Activated CD4-positive, alpha-beta T cell treated with anti-CD3 and anti-CD28 coated beads, Interleukin-2, amount 50 U/mL, for 48 hours (primary cell): ENCODE measurements around the gene KDM3A.

Experiments
- DNase-seq, 2 experiments: peaks; one replicate each; pipeline ENCODE4 v3.0.0-alpha.2; 2020

Gene KDM3A, protein sequence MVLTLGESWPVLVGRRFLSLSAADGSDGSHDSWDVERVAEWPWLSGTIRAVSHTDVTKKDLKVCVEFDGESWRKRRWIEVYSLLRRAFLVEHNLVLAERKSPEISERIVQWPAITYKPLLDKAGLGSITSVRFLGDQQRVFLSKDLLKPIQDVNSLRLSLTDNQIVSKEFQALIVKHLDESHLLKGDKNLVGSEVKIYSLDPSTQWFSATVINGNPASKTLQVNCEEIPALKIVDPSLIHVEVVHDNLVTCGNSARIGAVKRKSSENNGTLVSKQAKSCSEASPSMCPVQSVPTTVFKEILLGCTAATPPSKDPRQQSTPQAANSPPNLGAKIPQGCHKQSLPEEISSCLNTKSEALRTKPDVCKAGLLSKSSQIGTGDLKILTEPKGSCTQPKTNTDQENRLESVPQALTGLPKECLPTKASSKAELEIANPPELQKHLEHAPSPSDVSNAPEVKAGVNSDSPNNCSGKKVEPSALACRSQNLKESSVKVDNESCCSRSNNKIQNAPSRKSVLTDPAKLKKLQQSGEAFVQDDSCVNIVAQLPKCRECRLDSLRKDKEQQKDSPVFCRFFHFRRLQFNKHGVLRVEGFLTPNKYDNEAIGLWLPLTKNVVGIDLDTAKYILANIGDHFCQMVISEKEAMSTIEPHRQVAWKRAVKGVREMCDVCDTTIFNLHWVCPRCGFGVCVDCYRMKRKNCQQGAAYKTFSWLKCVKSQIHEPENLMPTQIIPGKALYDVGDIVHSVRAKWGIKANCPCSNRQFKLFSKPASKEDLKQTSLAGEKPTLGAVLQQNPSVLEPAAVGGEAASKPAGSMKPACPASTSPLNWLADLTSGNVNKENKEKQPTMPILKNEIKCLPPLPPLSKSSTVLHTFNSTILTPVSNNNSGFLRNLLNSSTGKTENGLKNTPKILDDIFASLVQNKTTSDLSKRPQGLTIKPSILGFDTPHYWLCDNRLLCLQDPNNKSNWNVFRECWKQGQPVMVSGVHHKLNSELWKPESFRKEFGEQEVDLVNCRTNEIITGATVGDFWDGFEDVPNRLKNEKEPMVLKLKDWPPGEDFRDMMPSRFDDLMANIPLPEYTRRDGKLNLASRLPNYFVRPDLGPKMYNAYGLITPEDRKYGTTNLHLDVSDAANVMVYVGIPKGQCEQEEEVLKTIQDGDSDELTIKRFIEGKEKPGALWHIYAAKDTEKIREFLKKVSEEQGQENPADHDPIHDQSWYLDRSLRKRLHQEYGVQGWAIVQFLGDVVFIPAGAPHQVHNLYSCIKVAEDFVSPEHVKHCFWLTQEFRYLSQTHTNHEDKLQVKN (N-terminal part only)

DNA sequence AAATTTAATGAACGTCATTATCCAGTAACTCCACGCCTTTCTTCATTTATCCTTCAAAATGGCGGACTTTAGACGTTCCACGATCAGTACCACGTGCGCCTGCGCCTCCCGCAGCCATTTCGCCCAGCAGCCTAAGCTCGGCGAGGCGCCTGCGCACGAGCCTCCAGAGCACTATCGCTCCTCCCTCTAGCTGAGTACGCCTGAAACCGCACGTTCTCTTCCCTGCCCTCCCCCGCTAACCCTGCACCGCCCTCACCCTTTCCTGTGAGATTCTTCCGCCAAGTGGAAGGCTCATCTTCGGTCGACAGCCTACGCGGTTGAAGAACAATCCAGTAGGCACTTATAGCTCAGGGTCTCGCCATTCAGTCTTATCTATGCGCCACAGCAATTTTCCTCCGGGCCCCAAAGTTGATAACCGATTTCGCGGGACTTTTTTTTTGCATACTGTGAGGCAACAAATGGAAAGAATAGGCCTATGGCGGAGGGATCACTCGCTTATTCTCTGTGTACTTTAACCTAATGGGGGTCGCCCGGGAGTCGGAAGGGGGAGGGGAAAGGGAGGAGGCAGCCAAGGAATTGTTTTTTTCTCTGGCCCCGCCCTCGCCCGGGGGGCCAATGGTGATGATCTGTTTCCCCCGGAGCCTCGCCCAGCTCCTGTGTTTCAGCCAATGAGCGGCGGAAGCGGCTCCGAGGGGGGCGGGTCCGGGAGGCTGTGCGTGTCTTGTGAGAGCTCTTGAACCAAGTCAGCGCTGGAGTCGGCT, at the start of gene KDM3A:
KDM3A (plus strand) TSS at position 741 of the 761 bp plus-strand sequence. CDS start 677 bp downstream, outside the sequence.
- peak; percentile 99 for DNase-seq

DNA sequence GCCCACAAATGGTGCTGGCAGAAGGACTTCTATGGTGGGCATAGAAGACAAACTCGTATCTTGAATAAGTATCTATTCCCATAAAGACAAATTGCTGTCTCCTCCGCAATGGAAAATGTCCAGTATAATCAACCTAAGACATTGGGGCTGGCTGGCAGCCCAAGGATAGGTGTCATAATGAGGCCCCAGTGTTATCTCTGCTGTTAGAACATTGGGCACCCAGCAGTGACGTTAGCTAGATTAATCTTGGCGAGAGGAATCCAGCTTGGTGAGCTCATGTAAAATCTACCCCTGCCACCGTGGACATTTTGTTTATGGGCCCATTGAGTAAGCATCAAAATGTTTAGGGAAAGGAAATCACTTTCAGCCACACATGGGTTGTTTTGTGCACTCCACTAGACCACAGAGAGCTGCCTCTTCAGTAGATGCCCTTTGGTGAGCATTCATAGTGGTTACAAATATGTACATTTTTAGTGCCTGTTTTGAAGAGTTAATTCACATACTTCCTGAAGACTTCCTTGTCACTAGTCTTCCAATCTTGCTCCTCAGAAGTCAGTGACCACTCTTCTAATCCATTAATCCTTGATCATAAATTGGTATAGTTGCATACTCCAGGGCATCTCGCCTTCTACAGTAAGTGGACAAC, 48.2 kb upstream of the KDM3A start:
- DNase-seq: no peak

DNA sequence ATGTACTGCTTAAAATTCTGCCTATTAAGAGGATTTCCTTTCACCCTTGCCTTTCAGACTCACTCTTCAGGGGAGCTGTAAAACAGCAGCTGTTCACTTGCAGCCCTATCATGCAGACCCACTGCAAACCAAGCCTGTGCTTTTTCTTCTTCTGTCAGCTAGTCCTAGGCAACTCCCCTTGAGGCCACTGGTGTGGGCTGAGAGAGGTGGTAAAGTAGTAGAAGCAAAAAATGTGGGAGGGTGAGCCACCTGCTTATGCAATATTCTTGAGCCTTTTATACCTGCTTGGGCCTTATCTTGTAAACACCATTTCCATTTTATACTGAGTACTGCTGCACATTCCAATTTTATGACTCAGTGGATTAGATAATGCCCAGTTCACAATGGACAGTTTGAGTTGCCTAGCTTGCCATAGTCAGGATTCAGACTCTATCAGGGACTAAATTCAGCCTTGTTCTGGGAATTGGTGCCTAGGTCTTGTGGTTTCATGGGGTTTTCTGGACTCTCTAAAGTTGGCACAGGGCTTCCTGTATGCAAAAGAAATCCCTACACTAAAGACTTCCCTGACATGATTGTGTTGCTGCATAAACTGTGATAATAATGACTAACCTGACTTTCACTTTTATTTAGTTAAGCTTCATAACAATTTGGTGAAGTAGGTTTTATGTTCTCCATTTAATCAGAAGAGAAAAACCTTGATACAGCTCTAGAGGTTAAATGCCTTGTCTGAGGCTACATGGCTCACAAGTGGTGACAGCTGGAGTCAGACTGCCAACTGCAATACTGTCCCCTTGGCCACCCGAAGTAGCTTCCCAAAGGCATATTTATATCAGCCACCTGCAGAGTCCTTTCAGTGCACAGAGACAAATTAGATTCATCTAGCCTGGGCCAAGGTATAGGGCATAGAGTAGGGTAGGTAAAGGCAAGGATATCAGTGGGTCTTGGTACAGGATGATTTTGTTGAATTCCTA, 47.4 kb upstream of the KDM3A start:
- DNase-seq: no peak

DNA sequence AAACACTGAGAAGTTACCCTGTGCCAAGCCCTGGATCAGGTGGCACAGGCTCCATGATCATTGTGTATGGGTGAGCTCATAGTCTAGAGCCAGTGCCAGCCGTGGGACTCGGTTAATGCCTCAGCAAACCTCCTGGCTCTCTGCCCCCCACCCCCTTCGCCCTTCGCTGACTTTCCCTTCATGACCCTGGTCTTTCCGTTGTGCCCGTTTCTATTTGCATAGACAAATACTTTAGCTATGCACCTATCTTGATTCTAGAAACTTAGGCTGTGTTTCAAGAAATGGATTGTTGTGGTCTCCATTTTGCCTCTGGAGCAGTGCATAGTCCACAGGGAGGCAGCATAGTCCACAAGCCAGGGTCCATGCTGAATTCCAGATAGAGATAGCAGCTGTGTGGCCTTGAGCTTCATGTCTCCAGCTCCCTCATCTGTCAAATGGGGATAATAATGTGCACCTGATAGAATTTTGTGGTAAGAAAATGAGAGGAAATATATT, 44.8 kb upstream of the KDM3A start:
- DNase-seq: no peak

DNA sequence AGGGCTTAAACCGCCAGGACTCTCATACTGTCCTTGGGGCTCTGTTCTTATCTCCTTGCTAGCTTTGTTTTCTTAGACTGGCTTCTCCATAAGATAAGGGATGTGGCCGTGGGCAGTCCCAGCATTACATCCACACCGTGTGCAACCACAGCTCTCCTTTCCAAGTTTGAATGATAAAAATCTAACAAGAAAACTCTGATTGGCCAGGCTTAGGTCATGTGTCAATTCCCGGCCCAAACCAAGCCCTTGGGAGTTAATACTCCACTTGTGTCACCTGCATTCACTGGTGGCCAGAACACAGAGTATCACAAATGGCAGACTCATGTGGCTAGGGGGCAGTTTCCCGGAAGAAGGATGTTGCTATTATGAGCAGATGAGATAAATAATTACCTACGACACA, 43.2 kb upstream of the KDM3A start:
- DNase-seq: no peak

DNA sequence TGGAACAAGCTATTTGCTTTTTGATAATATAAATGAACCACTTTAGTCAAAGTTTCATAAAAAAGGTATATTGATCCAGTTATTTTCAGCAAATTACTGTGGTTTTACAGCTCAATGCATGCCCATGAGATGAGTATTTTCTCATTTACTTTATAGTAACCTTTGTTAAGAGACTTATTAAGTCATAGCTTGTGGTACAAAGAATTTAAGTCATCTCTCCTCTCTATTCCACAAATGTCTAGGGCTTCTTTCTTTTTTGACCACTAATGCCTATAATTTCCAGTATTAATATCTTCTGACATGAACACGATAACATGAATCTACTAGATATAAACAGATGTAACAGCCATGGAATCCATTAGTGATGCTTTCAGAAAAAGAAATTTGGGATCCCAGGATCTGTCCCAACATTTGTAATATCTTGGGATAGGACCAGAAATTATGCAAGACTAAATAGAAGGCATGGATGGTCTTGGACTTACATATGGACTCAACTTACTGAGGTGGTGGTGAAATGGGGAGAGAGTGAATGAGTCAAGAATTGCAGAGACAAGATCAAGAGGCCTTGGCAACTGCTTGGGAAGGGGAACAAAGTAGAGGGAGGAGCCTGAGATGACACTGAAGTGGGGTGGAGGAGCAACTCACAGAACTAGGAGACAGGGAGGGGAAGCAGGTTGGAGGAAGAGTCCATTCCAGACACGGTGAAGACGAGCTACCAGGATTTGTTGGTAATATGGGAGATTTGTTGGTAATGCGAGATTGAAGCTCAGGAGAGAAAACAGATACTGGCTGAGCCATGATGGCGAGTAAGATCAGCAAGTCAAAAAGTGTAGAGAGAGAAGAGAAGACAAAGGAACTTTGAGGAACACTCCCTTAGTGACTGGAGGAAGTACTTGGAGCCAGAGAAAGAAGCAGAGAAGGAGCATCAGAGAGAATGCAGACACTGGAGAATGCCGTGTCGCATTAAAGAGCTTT, 42.4 kb upstream of the KDM3A start:
- no peak for DNase-seq

DNA sequence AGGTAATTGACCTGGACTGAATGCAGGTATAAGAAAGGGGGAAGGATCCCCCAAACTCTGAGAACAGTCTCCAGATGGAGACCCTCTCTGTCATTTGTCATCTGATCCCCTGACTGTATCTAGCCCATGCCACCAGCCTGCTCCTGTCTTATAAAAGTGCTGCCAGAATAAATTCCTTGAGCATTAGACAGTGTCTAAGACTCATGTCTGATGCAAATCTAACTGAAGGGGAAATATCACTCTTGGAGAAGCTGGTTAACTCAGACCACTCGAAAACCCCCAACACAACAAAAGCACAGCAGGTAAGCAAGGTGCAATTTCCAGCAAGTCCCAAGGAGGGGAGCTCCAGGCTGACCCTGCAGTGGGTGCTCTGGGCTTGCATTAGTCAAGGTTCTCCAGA, 40.9 kb upstream of the KDM3A start:
- no peak for DNase-seq

DNA sequence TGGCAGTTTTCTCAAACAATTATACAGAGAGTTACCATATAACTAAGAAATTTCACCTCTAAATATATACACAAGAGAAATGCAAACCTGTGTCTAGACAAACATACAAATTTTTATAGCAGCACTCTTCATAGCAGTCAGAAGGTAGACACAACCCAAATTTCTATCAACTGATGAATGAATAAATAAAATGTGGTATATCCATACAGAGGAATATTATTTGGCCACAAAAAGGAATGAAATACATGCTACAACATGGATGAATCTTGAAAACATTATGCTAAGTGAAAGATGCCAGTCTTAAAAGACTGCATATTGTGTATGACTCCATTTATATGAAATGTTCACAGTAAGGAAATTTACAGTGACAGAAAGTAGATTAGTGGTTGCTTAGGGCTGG, 30.6 kb upstream of the KDM3A start:
- DNase-seq: no peak

DNA sequence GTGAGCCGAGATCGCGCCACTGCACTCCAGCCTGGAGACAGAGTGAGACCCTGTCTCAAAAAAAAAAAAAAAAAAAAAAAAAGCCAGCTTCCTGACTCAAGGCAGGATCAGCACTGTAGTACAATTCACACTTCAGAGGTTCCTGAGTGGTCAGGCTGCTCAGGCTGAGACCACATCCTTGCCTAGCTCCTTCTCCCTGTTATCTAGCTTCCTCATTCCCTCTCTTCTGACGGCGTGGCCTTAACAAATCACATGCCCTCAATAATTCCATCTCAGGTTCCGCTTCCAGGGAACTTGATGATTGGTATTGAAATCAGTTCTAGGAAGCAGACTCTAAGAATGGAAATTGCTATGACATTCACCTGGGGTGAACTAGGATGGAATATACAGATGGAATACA, 29.8 kb upstream of the KDM3A start:
- DNase-seq: no peak

DNA sequence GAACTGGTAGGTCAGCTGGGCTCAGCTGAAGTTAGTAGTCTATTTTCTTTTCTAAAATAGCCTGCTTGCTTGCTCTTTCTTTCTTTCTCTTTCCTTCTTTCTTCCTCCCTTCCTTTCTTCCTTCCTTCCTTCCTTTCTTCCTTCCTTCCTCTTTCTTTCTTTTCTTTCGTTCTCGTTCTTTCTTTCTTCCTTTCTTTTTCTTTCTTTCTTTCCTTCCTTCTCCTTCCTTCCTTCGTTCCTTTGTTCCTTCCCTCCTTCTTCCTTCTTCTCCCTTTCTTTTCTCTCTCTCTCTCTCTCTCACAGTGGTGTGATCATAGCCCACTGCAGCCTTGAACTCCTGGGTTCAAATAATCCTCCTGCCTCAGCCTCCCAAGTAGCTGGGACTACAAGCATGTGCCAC, 29.2 kb upstream of the KDM3A start:
- no peak for DNase-seq

DNA sequence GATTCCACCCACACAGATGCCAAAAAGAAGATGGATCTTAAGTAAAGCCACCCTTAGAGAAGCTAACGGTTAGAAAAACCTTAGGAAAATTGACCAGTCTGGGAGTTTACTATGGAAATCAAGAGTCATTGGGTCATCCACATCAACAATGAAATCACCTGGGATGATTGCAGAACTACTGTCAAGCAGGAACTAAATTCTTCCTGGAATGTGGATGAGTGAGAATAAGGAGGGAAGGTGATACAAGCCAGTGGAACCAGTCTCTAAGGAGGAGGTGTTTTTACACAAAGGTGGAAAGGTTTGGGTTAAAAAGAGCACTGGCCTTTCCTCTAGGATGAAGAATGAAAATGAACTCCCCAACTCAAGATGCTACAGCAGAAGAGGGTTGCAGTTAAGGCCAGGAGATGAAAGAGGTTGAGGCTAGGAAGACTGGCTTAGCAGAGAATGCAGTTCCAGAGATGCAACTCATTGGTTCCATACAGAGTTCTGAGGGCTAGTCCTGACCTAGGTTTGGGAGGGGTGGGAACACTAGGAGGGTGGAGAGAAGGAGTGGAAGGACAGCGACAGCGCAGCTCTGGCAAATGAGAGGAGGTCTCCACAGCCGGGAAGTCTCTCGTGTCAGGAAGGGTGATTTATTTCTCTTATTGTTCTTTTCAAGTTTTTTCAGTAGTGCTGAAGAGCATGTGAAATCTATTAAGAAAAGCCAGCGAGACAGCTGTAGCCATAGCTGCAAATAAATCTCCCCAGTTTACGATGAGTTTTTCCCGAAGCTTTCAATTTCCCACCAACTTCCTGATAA, 27.7 kb upstream of the KDM3A start:
- no peak for DNase-seq

DNA sequence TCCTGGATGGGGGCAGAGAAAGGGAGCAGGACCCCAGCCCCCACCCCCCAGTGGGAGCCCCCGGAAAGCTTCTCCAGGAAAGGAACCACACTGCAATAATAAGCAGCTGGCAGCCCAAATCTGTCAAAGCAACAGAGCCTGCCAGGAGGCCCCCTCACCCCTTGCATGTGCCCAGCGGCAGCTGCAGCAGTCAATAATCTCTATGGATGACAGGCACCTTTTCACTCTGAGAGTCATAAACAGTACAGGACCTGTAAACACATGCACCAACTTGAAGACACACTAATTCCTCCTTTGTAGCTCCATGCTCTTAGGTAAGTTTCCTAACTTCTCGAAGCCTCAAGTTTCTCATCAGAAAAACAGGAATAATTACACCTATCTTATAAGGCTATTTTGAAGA, 26.2 kb upstream of the KDM3A start:
- DNase-seq: no peak

DNA sequence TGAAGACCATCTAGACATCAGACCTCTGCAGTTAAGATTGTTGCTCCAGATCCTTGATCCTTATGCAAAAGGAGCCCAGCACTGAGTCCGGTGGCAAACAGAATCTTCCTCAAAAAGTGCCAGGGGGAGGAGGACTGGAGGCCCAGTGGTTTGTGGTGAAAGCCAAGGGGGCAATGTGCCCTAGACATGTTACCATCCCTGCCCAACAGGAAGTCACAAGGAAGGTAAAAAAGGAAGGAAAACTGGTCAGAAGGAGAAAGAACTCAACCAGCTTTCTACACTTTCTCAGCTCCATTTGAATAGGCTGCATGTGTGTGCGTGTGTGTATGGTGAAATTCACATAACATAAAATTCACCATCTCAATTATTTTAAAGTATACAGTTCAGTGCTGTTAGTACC, 25.0 kb upstream of the KDM3A start:
- no peak for DNase-seq

DNA sequence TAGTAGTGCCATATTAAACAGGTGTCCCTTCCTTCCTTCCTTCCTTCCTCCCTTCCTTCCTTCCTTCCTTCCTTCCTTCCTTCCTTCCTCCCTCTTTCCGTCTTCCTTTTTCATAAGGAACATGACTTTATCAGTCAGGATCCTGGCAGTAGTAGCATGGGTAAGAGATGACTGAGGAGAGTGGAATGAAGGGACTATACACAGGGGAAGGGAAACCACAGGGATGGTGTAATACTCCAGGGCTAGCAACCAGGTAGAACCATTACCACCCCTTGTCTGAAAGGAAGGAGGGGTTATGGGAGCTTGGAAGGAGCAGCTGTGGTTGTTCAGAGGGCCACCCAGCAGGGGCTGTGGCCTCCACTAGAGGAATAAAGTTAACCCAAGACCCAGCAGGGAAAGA, 23.2 kb upstream of the KDM3A start:
- no peak for DNase-seq

DNA sequence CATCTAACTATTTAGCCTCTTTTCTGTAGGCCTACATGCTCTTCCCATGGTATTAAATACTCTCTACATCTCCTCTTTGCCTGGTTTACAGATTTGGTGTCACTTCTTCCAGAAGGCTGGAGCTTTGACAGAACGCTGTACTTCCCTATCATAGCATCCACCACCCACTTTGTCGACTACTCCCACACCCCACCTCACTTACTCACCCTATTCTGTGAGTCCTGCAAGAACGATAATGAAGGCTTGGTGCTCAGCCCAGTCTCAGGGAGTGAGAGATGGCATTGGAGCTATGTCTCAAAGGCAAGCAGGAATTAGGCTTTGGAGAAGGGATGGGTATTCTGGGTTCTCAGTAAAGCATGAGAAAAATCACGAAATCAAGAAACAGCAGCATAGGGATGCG, 20.3 kb upstream of the KDM3A start:
- DNase-seq: no peak

DNA sequence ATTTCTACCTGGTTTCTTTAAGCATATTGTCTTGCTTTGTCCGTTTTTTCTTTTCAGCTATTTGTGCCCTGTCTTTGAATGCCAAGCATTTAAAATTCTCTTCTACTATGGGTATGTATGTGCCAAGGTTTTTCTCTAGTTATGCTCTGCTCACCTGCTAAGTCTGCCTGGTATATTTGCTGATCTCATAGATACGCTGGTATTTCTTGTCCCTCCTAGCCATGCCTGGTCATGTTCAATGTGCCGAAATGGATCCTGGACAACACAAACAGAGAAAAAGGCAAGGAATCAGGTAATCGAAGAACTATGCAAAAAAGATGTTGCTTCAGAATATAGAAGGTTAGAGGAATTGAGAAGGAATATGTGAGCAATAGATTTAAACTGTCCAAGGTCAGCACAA, 14.9 kb upstream of the KDM3A start:
- DNase-seq: no peak

DNA sequence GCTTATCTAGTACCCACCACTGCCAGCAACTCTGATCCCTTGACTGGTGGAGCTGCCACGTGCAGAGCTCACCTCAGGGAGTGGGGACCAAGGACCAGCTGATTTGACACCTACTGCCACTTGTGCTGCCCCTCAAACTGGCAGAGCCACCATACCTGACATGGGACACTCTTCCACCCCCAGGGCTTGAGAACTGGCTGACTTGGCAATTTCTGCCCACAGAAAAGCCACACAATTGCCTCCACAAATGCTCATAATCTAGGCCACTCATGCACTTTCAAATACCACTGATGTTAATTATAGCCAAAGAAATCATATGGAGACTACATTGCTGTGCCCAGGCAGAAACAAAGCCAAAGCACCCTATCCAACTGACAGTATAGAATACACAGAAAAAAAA, 11.8 kb upstream of the KDM3A start:
- DNase-seq: no peak

DNA sequence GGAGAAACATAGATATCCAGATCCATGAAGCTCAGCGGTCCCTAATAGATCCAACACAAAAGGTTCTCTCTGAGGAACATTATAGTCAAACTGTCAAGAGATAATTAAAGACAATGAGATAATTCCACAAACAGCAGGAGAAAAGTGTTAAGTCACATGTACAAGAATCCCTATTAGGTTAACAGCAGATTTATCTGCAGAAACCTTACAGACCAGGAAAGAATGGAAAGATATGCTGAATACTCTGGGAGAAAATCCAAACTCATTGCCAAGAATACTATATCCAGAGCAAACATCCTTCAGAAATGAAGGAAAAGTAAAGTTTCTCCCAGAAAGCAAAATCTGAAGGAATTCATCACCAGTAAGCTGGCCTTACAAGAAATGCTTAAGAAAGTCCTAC, 10.8 kb upstream of the KDM3A start:
- no peak for DNase-seq
